ENCODE data around the gene VPS16. TPM values are rescaled to one million over a fixed set of nuclear protein-coding genes. Genes with fewer than 3 reads are reported as not detected.
A peak's percentile ranks its signal among the peaks of the same experiment; 100 is the strongest.

The VPS16 gene
- total RNA-seq, 2 experiments from 2014 or later, result 38.2 to 40.6 TPM

- Mint-ChIP-seq H3K27ac (no peak overlapping the region), H3K9me3 (no peaks in the 10 kb centered on the region), H3K4me3 (peak overlapping the region; percentile 88), H3K36me3 (ENCODE audit: low read depth) (no peaks in the 10 kb centered on the region), H3K27me3 (peaks cover 84% of the 10 kb centered on the region), H3K4me1 (ENCODE audit: low read depth) (peaks cover 25% of the 10 kb centered on the region)
- Histone ChIP-seq H3K36me3 (ENCODE audit: insufficient read depth, low read length) (no peaks in the 10 kb centered on the region), H3K27ac (ENCODE audit: low read depth in 1 of 2, low read length in 2 of 2) (no peak overlapping the region), H3K27me3 (ENCODE audit: control insufficient read depth in 1 of 2, insufficient read depth in 2 of 2, low read length in 2 of 2) (peaks cover 46 to 53% of the 10 kb centered on the region in 2 experiments), H3K9me3 (ENCODE audit: control insufficient read depth in 1 of 2, insufficient read depth in 1 of 2, low read length in 2 of 2) (peaks cover 0 to 14% of the 10 kb centered on the region in 2 experiments), H3K4me3 (ENCODE audit: low read length) (peak overlapping the region; percentile 51), H3K4me1 (ENCODE audit: insufficient read depth, low read length) (peaks cover 25% of the 10 kb centered on the region)
- ChIA-PET POLR2A (interaction anchor here (1.6 kb wide), 1 partner anchor 41 kb away, joined by 3 read pairs; the partner anchor contains the start of genes PCED1A and VPS16), CTCF (no interaction called here)
- ATAC-seq (ENCODE audit: poor library complexity) (no peak), DNase-seq (no peak)
- intact Hi-C loops (cut with DNase I, micrococcal nuclease), result no loop called here
- no peak for TF ChIP-seq CTCF (IDR thresholded peaks at IDR 0.05)
Observed at GRCh38 chr20:2799271-2799670, 41.3 kb upstream of the VPS16 start.

GRCh38 chr20:2799688-2800520 is 40.6 kb upstream of the VPS16 start:
- Mint-ChIP-seq H3K27ac (no peak overlapping the region), H3K9me3 (no peaks in the 10 kb centered on the region), H3K4me3 (peak overlapping the region; percentile 88), H3K4me1 (ENCODE audit: low read depth) (peaks cover 25% of the 10 kb centered on the region), H3K27me3 (peaks cover 82% of the 10 kb centered on the region), H3K36me3 (ENCODE audit: low read depth) (no peaks in the 10 kb centered on the region)
- ChIA-PET CTCF (no interaction called here), POLR2A (interaction anchor here (1.6 kb wide), 1 partner anchor 40 kb away, joined by 3 read pairs; the partner anchor contains the start of genes PCED1A and VPS16)
- no peaks in the 10 kb centered on the region for H3K36me3 ChIP-seq (ENCODE audit: insufficient read depth, low read length)
- intact Hi-C loops (cut with DNase I, micrococcal nuclease), result loop anchor here in 1 of 2 experiments (10.0 kb wide), 1 partner anchor 1185 kb away; no protein-coding TSS in a partner anchor
- TF ChIP-seq CTCF (IDR thresholded peaks at IDR 0.05), result no peak
- ATAC-seq (ENCODE audit: poor library complexity) (peak; percentile 17), DNase-seq (peak in 1 of 14 experiments; percentile 14)
- peaks cover 50 to 57% of the 10 kb centered on the region in 2 experiments for H3K27me3 ChIP-seq (ENCODE audit: control insufficient read depth in 1 of 2, insufficient read depth in 2 of 2, low read length in 2 of 2)
- H3K4me3 ChIP-seq (ENCODE audit: low read length), result peak overlapping the region; percentile 51
- peaks cover 25% of the 10 kb centered on the region for H3K4me1 ChIP-seq (ENCODE audit: insufficient read depth, low read length)
- no peak overlapping the region for H3K27ac ChIP-seq (ENCODE audit: low read depth in 1 of 2, low read length in 2 of 2)
- H3K9me3 ChIP-seq (ENCODE audit: control insufficient read depth in 1 of 2, insufficient read depth in 1 of 2, low read length in 2 of 2), result peaks cover 0 to 14% of the 10 kb centered on the region in 2 experiments

GRCh38 chr20:2800521-2801285 is 39.8 kb upstream of the VPS16 start, which contains the start of gene CPXM1:
Gene CPXM1, minus strand, starts transcription at chr20:2800627. Its CDS starts 55 bp downstream, at chr20:2800572.
- no peak for TF ChIP-seq CTCF (IDR thresholded peaks at IDR 0.05)
- Mint-ChIP-seq H3K27me3 (peaks cover 81% of the 10 kb centered on the region), H3K27ac (no peak within 1 kb of the TSS), H3K4me1 (ENCODE audit: low read depth) (peaks cover 25% of the 10 kb centered on the region), H3K4me3 (peak within 1 kb of the TSS; percentile 88), H3K9me3 (no peaks in the 10 kb centered on the region), H3K36me3 (ENCODE audit: low read depth) (no peaks in the 10 kb centered on the region)
- ChIA-PET CTCF (no interaction called here), POLR2A (interaction anchor here (1.6 kb wide), 1 partner anchor 39 kb away, joined by 3 read pairs; the partner anchor contains the start of genes PCED1A and VPS16)
- H3K4me3 ChIP-seq (ENCODE audit: low read length), result peak within 1 kb of the TSS; percentile 51
- H3K27ac ChIP-seq (ENCODE audit: low read depth in 1 of 2, low read length in 2 of 2), result no peak within 1 kb of the TSS
- peaks cover 25% of the 10 kb centered on the region for H3K4me1 ChIP-seq (ENCODE audit: insufficient read depth, low read length)
- peaks cover 57 to 61% of the 10 kb centered on the region in 2 experiments for H3K27me3 ChIP-seq (ENCODE audit: control insufficient read depth in 1 of 2, insufficient read depth in 2 of 2, low read length in 2 of 2)
- intact Hi-C loops (cut with DNase I, micrococcal nuclease), result loop anchor here in 1 of 2 experiments (10.0 kb wide), 1 partner anchor 1184 kb away; no protein-coding TSS in a partner anchor
- ATAC-seq (ENCODE audit: poor library complexity) (peak; percentile 11), DNase-seq (peak in 2 of 14 experiments; percentile 18 to 25)
- peaks cover 0 to 19% of the 10 kb centered on the region in 2 experiments for H3K9me3 ChIP-seq (ENCODE audit: control insufficient read depth in 1 of 2, insufficient read depth in 1 of 2, low read length in 2 of 2)
- no peaks in the 10 kb centered on the region for H3K36me3 ChIP-seq (ENCODE audit: insufficient read depth, low read length)
